Mucosa of rectum (tissue), 2 donors: Measurements from ENCODE around the gene ROCK2.

Source experiments
- H3K27ac ChIP-seq, 2 donors: one replicate each; pipeline ENCODE4 v1.7.0; 2013; ENCODE audit warnings: inconsistent platforms in 2 of 2, low read depth in 2 of 2, low read length in 2 of 2
- H3K27me3 ChIP-seq, 2 donors: one replicate each; pipeline ENCODE4 v1.7.0; 2013; ENCODE audit warnings: low read length in 2 of 2; ENCODE audit not compliant: control insufficient read depth in 2 of 2, insufficient read depth in 2 of 2
- H3K36me3 ChIP-seq, 2 donors: one replicate each; pipeline ENCODE4 v1.7.0; 2013; ENCODE audit warnings: low read length in 2 of 2; ENCODE audit not compliant: control insufficient read depth in 2 of 2, insufficient read depth in 2 of 2
- H3K4me1 ChIP-seq, 2 donors: one replicate each; pipeline ENCODE4 v1.7.0; 2013; ENCODE audit warnings: low read length in 2 of 2, mild to moderate bottlenecking in 1 of 2; ENCODE audit not compliant: control insufficient read depth in 2 of 2, insufficient read depth in 2 of 2
- H3K4me3 ChIP-seq, 2 donors: one replicate each; pipeline ENCODE4 v1.7.0; 2013; ENCODE audit warnings: low read length in 2 of 2
- H3K9ac ChIP-seq, 2 donors: one replicate each; pipeline ENCODE4 v1.7.0; 2013; ENCODE audit warnings: low read length in 2 of 2, low read depth in 1 of 2, mild to moderate bottlenecking in 1 of 2
- H3K9me3 ChIP-seq, 2 donors: one replicate each; pipeline ENCODE4 v1.7.0; 2013; ENCODE audit warnings: low read length in 2 of 2; ENCODE audit not compliant: control insufficient read depth in 2 of 2
- donor health status: healthy.
- donor health status: Normal muscosa, but diverticular disease.

ROCK2 gene

DNA sequence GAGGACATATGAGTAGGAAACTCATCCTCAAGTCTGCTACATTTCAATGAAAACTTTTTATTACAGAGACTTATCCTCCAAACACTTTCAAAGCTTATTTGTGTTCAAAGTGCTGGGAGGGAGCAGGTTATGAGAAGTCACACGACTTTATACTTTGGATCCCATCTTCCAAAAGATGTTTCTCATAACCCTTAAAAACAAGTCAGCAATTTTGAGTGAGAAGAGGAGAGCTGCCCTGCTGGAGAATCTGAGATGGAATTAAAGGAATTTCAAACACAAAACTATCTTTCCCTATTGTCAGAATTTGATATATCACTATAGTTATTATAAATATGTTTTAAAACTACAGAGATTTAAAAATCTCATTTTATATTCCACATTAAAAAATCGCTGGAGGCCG is 45.8 kb downstream of the ROCK2 start:
- Histone ChIP-seq H3K9me3 (no peaks in the 10 kb centered on the region), H3K27me3 (no peaks in the 10 kb centered on the region), H3K36me3 (no peaks in the 10 kb centered on the region), H3K4me1 (no peaks in the 10 kb centered on the region), H3K9ac (no peak overlapping the region), H3K27ac (no peak overlapping the region), H3K4me3 (no peak overlapping the region)

DNA sequence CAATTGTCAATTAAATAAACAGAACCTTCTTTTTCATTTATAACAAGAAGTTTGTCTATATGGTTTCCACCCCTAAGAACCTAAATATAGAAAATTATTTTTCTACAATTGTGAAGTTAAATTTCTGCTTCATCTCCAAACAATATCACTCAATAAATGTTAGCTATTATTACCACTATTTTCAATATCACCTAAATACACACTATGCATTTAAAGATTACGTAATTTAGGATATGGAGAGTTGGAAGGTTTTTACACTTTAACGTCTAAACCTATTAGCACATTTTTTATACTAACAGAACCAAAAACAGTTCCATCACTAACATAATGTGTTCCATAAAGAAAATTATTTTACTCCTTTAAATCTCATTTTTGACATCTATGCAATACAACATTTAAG is 48.0 kb downstream of the ROCK2 start:
- no peaks in the 10 kb centered on the region for H3K4me1 ChIP-seq
- no peak overlapping the region for H3K9ac ChIP-seq
- H3K27ac ChIP-seq = no peak overlapping the region
- H3K27me3 ChIP-seq = no peaks in the 10 kb centered on the region
- H3K36me3 ChIP-seq = no peaks in the 10 kb centered on the region
- H3K4me3 ChIP-seq = no peak overlapping the region
- H3K9me3 ChIP-seq = no peaks in the 10 kb centered on the region

DNA sequence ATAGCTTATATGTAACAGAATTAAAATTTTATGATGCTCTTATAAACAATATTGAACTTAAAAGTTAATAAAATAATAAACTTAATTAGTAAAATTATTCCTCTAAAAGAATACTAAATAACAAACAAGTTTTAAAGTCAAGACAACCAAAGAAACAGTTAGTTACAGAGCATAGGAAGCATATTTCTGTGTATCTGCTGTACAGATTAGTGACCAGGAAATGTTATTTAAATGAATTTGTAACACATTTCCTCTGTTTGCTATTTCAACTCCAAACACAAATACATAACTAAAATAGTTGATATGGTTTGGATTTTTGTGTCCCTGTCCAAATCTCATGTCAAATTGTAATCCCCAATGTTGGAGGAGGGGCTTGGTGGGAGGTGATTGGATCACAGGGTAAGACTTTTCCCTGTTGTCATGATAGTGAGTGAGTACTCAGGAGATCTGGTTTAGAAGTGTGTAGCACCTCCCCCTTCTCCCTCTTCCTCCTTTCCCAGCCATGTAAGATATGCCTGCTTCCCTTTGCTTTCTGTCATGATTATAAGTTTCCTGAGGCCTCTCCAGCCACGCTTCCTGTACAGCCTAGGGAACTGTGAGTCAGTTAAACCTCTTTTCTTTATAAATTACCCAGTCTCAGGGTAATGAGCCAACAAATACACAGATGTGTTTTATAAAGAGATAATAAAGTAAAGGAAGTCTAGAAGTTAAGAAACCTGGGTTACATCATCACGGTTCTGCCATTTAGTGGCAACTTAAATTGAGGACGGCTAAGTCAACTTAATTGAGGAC is 51.8 kb downstream of the ROCK2 start:
- H3K9ac ChIP-seq = no peak overlapping the region
- no peak overlapping the region for H3K4me3 ChIP-seq
- H3K27me3 ChIP-seq = no peaks in the 10 kb centered on the region
- no peaks in the 10 kb centered on the region for H3K9me3 ChIP-seq
- peaks cover 0 to 2% of the 10 kb centered on the region in 2 donors for H3K4me1 ChIP-seq
- no peaks in the 10 kb centered on the region for H3K36me3 ChIP-seq
- no peak overlapping the region for H3K27ac ChIP-seq

DNA sequence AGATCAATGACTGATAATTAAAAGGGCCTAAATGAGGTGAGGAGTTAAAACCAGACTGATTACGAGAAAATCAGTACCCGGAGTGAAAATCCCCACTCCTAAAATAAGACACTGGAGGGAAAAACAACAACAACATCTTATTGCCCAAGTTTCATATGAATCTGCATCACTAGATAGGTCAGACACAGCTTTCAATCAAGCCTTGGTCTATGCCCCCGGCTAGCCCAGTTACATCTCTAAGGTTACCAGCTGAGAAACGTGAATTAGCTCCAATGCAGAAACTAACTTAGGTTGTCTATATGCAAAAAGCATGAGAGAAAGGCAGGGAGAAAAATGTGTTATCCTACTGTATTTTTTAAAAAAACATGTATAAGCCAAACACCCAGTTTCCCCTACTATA is 53.7 kb downstream of the ROCK2 start:
- Histone ChIP-seq H3K36me3 (peaks cover 2 to 4% of the 10 kb centered on the region in 2 donors), H3K9me3 (no peaks in the 10 kb centered on the region), H3K4me3 (no peak overlapping the region), H3K27me3 (no peaks in the 10 kb centered on the region), H3K4me1 (peaks cover 0 to 2% of the 10 kb centered on the region in 2 donors), H3K9ac (no peak overlapping the region), H3K27ac (no peak overlapping the region)

DNA sequence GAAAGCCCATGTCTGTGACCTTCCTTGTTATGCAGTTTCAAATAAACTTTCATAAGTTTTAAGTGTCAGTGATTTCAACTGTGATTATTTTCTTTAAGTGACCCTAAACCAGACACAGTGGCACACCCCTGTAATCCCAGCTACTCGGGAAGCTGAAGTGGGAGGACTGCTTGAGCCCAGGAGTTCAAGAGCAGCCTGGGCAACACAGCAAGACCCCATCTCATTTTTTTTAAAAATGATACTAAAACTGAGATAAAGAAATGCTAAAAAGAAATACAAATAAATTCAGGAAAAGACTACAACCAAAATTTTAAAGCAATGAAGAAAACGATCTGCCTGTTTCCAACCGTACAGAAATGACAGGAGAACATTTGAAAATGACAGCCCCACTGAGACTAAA is 54.2 kb downstream of the ROCK2 start:
- Histone ChIP-seq H3K4me1 (peaks cover 0 to 2% of the 10 kb centered on the region in 2 donors), H3K27me3 (no peaks in the 10 kb centered on the region), H3K9me3 (no peaks in the 10 kb centered on the region), H3K27ac (no peak overlapping the region), H3K4me3 (no peak overlapping the region), H3K36me3 (peaks cover 7% of the 10 kb centered on the region in 2 donors), H3K9ac (no peak overlapping the region)

DNA sequence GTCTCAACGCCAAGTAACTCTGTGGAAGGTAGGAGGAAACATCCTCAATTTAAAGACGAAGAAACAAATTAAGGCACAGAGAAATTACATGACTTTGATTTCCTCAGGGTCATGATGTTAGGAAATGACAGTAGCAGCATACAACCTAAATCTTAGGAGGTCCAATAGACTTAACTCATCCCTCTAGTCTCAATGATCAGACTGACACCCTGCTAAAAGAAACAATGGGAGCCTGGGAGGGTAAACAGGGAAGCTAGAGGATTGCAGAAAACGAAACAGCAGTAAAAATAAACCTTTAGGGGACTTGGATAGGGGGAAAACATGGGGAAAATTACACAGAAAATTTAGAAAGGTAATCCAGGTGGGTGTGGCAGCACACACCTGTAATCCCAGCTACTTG is 56.0 kb downstream of the ROCK2 start:
- no peak overlapping the region for H3K27ac ChIP-seq
- H3K4me3 ChIP-seq = no peak overlapping the region
- H3K9me3 ChIP-seq = peaks cover 0 to 2% of the 10 kb centered on the region in 2 donors
- no peak overlapping the region for H3K9ac ChIP-seq
- peaks cover 0 to 2% of the 10 kb centered on the region in 2 donors for H3K4me1 ChIP-seq
- H3K27me3 ChIP-seq = no peaks in the 10 kb centered on the region
- H3K36me3 ChIP-seq = peaks cover 17 to 21% of the 10 kb centered on the region in 2 donors

DNA sequence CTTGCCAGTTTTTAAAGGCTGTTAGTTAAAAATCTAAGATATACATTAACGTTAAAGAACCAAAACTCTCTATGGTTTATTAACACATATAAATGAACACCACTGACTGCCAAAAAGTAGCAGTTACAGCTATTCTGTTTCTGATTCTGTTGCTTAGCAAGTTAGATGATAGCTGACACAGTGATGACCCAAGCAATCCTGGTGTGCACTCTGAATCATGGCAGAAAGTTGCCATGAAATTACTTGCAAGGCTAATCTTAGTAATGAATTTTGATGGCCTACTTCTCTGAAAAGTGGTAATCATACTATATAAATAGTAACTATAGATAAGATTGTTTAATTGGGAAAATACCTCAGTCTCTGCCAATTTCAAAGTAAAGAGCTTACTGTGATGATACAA is 57.7 kb downstream of the ROCK2 start:
- H3K9me3 ChIP-seq = peaks cover 0 to 2% of the 10 kb centered on the region in 2 donors
- no peaks in the 10 kb centered on the region for H3K27me3 ChIP-seq
- peaks cover 17 to 21% of the 10 kb centered on the region in 2 donors for H3K36me3 ChIP-seq
- no peak overlapping the region for H3K9ac ChIP-seq
- peaks cover 0 to 2% of the 10 kb centered on the region in 2 donors for H3K4me1 ChIP-seq
- H3K27ac ChIP-seq = no peak overlapping the region
- no peak overlapping the region for H3K4me3 ChIP-seq

DNA sequence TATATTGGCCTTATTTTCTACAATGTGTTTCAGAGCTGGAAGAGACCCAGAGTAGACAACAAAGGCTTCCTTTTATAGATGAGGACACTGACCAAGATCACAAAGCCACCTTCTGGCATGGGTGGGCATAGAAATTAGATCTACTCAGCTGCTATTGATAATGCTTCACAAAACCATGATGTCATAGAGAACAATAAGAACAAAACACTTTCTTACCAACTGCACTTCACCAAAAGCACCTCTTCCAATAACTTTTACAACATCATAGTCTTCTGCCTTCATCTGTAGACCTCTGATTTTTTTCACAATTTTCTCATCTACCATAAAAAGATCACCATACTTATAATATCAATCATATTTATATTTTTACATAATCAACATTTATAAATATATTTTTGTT is 58.1 kb downstream of the ROCK2 start:
- H3K9me3 ChIP-seq = peaks cover 0 to 2% of the 10 kb centered on the region in 2 donors
- no peak overlapping the region for H3K27ac ChIP-seq
- H3K9ac ChIP-seq = no peak overlapping the region
- peaks cover 17 to 21% of the 10 kb centered on the region in 2 donors for H3K36me3 ChIP-seq
- peaks cover 0 to 2% of the 10 kb centered on the region in 2 donors for H3K4me1 ChIP-seq
- no peak overlapping the region for H3K4me3 ChIP-seq
- no peaks in the 10 kb centered on the region for H3K27me3 ChIP-seq

DNA sequence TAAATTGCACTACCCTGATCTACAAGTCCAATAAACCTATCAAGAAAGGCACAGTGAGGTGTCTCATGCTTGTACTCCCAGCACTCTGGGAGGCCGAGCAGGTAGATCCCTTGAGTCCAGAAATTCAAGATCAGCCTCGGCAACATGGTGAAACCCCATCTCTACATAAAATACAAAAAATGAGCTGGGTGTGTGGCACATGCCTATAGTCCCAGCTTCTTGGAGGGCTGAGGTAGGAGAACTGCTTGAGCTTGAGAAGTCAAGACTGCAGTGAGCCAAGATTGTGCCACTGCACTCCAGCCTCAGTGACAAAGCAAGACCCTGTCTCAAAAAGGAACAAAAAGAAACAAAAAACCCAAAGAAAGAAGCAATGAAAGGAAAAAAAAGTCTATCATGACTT is 58.9 kb downstream of the ROCK2 start:
- Histone ChIP-seq H3K4me3 (no peak overlapping the region), H3K9ac (no peak overlapping the region), H3K27me3 (no peaks in the 10 kb centered on the region), H3K36me3 (peaks cover 17 to 21% of the 10 kb centered on the region in 2 donors), H3K4me1 (peaks cover 0 to 2% of the 10 kb centered on the region in 2 donors), H3K9me3 (peaks cover 0 to 2% of the 10 kb centered on the region in 2 donors), H3K27ac (no peak overlapping the region)

DNA sequence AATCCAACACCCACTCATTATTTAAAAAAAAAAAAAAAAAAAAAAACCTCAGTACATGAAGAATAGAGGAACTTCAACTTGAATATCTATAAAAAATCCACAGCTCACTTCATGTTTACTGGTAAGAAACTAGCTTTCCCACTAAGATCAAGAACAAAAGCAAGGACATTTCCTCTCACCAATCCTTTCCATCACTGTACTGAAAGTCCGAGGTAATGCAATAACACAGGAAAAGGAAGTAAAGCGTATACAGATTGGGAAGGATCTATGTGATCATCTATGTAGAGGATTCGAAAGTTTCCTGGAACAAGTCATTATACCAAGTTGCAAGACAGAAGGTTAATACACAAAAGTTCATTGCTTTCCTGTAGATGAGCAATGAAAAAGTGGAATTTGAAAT is 63.2 kb downstream of the ROCK2 start:
- no peak overlapping the region for H3K27ac ChIP-seq
- H3K27me3 ChIP-seq = no peaks in the 10 kb centered on the region
- H3K9ac ChIP-seq = no peak overlapping the region
- no peaks in the 10 kb centered on the region for H3K4me1 ChIP-seq
- peaks cover 24 to 26% of the 10 kb centered on the region in 2 donors for H3K36me3 ChIP-seq
- no peak overlapping the region for H3K4me3 ChIP-seq
- H3K9me3 ChIP-seq = peaks cover 0 to 2% of the 10 kb centered on the region in 2 donors
